Type B pancreatic cell (in vitro differentiated cells): ENCODE measurements around the gene SLC12A7. TPM values are rescaled to one million over a fixed set of nuclear protein-coding genes. Genes with fewer than 3 reads are reported as not detected.

Experiments
- DNase-seq: peaks from one replicate; pipeline ENCODE4 v3.0.0; 2021; ENCODE audit warnings: mixed read lengths; ENCODE audit not compliant: unreplicated experiment; ENCODE audit errors: extremely low spot score
- H3K27ac Mint-ChIP-seq: 2 replicates; pipeline ENCODE4 v1.8.0; 2021; ENCODE audit warnings: mild to moderate bottlenecking, mixed read lengths
- H3K27me3 Mint-ChIP-seq: 2 replicates; pipeline ENCODE4 v1.8.0; 2021; ENCODE audit warnings: mixed read lengths
- H3K36me3 Mint-ChIP-seq: 2 replicates; pipeline ENCODE4 v1.8.0; 2021; ENCODE audit warnings: mixed read lengths
- H3K4me1 Mint-ChIP-seq: one replicate; pipeline ENCODE4 v1.8.0; 2021; ENCODE audit warnings: mixed read lengths; ENCODE audit not compliant: unreplicated experiment
- H3K4me3 Mint-ChIP-seq: 2 replicates; pipeline ENCODE4 v1.8.0; 2021; ENCODE audit warnings: mild to moderate bottlenecking, mixed read lengths
- H3K9me3 Mint-ChIP-seq: 2 replicates; pipeline ENCODE4 v1.8.0; 2021; ENCODE audit warnings: mixed read lengths
- total RNA-seq: library from RNA; stranded (reverse); gene quantifications from 2 replicates; pipeline ENCODE4 v1.2.1, GENCODE V29; 2021; ENCODE audit warnings: low replicate concordance
- TF ChIP-seq, protein P1 (sequence below): fragments of 200-600 bp; sonication (generic); conservative IDR thresholded peaks from 2 replicates; pipeline ENCODE4 v1.5.0; 2021; ENCODE audit warnings: antibody characterized with exemption, mild to moderate bottlenecking

The SLC12A7 gene
- total RNA-seq, 1 donor from 2014 or later = 57.6 TPM

DNA sequence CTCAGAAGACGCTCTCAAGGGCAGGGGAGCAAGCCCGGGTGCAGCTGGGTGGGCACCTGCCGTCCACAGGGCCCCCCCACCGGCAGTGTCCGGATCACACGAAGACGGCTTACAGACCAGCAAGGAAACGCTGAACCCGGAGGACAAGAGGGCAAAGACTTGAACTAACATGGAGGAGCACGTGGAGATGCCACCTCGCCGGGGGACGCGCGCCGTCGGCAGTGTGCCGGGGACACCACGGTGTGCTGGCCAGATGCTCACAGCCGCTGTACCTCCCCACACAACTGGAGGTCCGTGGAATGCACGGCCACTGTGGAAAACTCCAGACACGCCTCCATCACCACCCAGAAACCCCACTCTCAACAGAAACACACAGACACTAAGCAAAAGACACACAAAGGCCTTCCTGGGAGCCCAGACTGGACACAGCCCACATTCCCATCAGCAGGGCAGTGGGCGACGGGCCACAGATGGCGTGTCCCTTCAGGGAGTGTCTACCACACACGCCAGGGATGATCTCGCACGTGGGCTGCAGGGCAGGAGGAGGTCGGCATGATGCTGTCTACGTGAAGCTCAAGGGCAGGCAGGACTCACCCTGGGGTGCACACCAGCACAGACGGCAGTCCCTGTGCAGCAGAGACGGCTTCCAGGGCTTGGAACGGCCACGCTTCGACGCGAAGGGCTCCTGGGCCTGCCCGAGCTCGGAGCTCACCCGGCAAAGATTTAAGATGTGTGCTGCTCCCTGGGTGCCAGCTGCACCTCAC is 8.6 kb upstream of the SLC12A7 start:
- Mint-ChIP-seq H3K9me3 (no peaks in the 10 kb centered on the region), H3K4me3 (no peak overlapping the region), H3K36me3 (no peaks in the 10 kb centered on the region), H3K27ac (no peak overlapping the region), H3K4me1 (peaks cover 20% of the 10 kb centered on the region), H3K27me3 (peaks cover 9% of the 10 kb centered on the region)
- DNase-seq = no peak
- TF ChIP-seq, protein P1, sequence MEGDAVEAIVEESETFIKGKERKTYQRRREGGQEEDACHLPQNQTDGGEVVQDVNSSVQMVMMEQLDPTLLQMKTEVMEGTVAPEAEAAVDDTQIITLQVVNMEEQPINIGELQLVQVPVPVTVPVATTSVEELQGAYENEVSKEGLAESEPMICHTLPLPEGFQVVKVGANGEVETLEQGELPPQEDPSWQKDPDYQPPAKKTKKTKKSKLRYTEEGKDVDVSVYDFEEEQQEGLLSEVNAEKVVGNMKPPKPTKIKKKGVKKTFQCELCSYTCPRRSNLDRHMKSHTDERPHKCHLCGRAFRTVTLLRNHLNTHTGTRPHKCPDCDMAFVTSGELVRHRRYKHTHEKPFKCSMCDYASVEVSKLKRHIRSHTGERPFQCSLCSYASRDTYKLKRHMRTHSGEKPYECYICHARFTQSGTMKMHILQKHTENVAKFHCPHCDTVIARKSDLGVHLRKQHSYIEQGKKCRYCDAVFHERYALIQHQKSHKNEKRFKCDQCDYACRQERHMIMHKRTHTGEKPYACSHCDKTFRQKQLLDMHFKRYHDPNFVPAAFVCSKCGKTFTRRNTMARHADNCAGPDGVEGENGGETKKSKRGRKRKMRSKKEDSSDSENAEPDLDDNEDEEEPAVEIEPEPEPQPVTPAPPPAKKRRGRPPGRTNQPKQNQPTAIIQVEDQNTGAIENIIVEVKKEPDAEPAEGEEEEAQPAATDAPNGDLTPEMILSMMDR = no peak

DNA sequence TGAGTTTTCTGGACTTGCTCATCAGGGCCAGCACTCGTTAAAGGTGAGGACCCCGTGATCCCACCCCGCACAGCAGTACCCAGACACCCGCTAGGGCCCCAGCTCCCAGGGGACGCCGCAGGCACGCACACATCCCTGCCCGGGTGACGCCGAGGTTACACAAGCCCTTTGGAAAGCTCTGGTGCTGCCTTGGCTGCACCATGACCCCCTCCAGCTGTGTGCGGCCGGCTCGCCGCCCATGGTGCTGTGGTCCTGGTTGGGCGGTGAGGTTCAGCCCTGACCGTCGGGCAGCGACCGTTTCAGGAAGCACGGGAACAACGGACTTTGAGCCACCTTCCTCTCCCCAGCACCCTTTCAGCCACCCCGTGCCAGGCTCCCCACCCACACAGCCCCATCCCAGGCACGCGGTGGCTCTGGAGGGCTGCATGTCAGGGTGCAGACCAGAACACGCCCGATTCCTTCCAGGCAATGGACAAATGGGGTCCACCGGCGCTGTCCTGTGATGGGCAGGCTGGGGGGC is 7.5 kb upstream of the SLC12A7 start:
- peaks cover 11% of the 10 kb centered on the region for H3K4me1 Mint-ChIP-seq
- no peaks in the 10 kb centered on the region for H3K36me3 Mint-ChIP-seq
- no peaks in the 10 kb centered on the region for H3K9me3 Mint-ChIP-seq
- H3K4me3 Mint-ChIP-seq = no peak overlapping the region
- TF ChIP-seq, protein P1 = no peak
- H3K27me3 Mint-ChIP-seq = peaks cover 9% of the 10 kb centered on the region
- no peak overlapping the region for H3K27ac Mint-ChIP-seq
- DNase-seq = no peak

DNA sequence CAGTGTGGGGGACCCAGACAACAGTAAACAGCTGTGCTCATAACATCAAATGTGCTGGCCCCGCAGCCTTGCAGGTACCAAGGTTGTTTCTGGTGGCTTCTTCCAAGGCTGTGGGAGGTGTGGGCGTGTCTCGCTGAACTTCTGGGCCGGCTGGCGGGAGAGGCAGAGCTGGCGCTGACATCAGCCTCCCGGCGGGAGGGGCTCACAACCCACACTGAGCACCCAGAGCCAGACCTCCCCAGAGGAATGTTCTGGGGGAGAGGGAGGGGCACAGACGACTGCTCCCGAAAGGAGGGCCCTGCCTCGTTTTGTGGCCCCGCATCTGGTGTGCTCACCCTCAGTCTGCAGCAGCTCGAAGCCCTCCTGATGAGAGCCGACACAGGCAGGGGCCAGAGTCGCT is 6.9 kb upstream of the SLC12A7 start:
- no peaks in the 10 kb centered on the region for H3K36me3 Mint-ChIP-seq
- peaks cover 5% of the 10 kb centered on the region for H3K4me1 Mint-ChIP-seq
- H3K4me3 Mint-ChIP-seq = no peak overlapping the region
- TF ChIP-seq, protein P1 = no peak
- H3K27me3 Mint-ChIP-seq = peaks cover 9% of the 10 kb centered on the region
- H3K27ac Mint-ChIP-seq = no peak overlapping the region
- no peaks in the 10 kb centered on the region for H3K9me3 Mint-ChIP-seq
- no peak for DNase-seq

DNA sequence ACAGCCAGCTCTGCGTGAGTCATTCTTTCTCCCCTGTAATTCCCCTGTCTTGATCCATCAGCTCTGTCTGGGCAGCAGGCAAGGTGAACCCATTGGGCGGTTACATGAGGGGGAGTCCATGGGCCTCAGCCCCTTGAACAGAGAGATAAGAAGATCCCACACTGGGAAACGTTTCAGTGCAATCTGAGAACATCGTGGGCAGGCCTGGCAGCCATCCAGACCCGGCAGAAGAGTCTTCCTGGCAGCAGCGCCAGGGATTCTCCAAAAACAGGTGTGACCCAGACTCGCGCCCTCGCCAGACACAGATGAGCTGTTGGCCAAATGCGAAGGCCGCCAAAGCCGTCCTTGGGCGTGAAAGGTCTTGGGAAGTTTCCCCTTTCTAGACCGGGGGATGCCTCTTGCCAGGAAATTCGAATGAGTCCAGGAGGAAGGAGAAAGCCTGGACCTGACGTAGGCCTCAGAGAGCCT is 6.4 kb upstream of the SLC12A7 start:
- TF ChIP-seq, protein P1 = no peak
- no peaks in the 10 kb centered on the region for H3K36me3 Mint-ChIP-seq
- no peaks in the 10 kb centered on the region for H3K9me3 Mint-ChIP-seq
- peaks cover 9% of the 10 kb centered on the region for H3K27me3 Mint-ChIP-seq
- H3K4me3 Mint-ChIP-seq = no peak overlapping the region
- DNase-seq = no peak
- no peak overlapping the region for H3K27ac Mint-ChIP-seq
- peaks cover 5% of the 10 kb centered on the region for H3K4me1 Mint-ChIP-seq

DNA sequence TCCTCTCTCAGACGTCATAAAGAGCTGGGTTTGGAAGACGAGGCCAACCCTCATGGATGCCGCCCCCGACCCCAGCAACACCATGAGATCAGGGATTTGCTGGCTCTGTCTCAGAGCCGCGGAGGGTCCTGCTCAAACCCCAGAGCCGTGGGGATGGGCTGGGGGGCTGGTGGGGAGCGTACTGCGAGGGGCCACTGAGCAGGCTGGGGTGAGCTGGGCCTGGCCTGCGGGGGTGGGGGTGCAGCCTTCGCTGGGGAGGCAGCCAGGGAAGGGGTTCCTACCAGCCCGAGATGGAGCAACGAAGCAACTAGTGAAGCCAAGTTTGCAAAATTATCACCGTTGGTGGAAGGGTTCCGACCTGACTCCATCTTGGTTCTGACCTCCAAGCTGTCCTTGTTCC is 5.1 kb upstream of the SLC12A7 start:
- Mint-ChIP-seq H3K27me3 (peaks cover 9% of the 10 kb centered on the region), H3K4me3 (no peak overlapping the region), H3K4me1 (peaks cover 5% of the 10 kb centered on the region), H3K9me3 (no peaks in the 10 kb centered on the region), H3K27ac (no peak overlapping the region), H3K36me3 (no peaks in the 10 kb centered on the region)
- TF ChIP-seq, protein P1 = no peak
- DNase-seq = no peak
